HG03571 (cell line): ENCODE measurements around the gene TBL3.

Experiments used
- ATAC-seq: cut with Tn5 transposase; IDR thresholded peaks from one replicate; pipeline ENCODE4 v1.9.1; 2021; ENCODE audit not compliant: unreplicated experiment

Gene TBL3

DNA sequence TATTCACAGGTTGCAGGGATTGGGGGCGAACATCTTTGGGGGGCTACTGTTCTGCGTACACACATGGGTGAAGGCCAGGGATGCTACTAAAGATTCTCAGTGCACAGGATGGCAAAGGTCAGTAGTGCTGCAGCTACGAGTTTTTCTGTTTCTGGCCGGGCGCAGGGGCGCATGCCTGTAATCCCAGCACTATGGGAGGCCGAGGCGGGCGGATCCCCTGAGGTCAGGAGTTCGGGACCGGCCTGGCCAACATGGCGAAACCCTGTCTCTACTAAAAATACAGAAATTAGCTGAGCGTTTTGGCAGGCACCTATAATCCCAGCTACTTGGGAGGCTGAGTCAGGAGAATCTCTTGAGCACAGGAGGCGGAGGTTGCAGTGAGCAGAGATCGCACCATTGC is 41.7 kb downstream of the TBL3 start:
- no peak for ATAC-seq

DNA sequence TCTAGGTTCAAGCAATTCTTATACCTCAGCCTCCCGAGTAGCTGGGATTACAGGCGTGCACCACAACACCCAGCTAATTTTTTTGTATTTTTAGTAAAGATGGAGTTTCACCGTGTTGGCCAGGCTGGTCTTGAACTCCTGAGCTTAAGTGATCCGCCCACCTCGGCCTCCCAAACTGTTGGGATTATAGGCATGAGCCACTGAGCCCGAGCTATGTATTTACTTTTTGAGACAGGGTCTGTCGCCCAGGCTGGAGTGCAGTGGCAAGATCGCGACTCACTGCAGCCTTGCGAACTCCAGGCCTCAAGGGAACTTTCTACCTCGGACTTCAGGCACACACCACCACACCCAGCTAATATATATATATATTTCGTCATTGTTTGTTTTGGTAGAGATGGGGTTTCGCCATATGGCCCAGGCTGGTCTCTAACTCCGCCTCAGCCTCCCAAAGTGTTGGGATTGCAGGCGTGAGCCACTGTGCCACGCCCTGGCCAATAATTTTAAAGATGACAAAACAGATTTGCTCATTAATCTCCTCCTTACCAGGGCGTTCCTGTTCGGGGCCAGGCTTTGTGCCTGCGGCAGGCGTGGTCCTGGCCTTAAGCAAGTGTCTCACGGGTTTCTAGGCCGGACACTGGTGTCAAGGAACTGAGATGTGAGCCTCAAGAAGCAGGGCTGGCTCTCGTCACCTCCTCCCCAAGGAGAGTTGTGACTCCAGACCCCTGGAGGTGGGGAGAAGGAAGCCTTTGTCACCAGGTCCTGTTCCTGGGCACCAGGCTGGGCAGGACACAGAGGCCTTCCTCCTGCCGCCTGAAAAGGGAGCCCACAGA is 43.5 kb downstream of the TBL3 start:
- no peak for ATAC-seq

DNA sequence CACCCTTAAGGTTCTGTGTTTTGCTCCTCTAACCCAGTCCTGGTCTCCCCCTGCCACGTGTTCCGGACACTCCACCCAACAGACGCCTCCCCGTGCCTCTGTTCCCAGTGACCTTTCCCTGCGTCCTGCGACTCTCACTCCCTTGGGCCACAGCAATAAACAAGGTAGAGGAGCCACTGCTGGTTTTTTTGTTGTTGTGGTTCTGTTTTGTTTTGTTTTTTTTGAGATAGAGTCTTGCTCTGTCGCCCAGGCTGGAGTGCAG is 44.0 kb downstream of the TBL3 start:
- no peak for ATAC-seq

DNA sequence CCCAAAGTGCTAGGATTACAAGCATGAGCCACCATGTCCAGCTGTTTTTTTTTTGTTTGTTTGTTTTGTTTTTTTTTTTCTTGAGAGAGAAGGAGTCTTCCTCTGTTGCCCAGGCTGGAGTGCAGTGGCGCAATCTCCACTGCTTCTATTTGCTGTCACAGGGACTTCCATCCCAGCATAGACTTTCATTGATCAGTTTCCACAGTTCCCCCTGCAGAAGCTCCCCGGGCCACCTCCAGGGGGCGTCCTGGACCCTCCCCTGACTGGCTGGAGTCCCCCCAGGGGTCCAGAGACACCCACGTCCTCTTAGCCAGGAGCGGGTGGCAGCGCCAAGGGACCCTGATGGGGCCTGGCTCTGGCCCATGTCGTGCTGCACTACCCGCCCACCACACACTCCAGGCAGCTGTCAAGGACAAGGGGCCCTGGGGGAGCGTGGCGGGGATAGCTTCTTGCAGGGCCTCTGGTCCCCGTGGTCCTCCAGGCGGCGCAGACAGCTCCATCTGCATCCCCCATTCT is 44.6 kb downstream of the TBL3 start:
- ATAC-seq, result no peak

- ATAC-seq, result no peak
These were observed 47.7 kb downstream of the TBL3 start, which contains the start of gene NPW for GRCh38 chr16:2019518-2019920. Gene NPW (plus strand): TSS chr16:2019785.

GRCh38 chr16:2019921-2020831 is 48.3 kb downstream of the TBL3 start:
- ATAC-seq, result no peak

GRCh38 chr16:2022723-2023091 is 50.9 kb downstream of the TBL3 start:
- ATAC-seq, result no peak

GRCh38 chr16:2023092-2024031 is 51.5 kb downstream of the TBL3 start:
- peak; percentile 57 for ATAC-seq

DNA sequence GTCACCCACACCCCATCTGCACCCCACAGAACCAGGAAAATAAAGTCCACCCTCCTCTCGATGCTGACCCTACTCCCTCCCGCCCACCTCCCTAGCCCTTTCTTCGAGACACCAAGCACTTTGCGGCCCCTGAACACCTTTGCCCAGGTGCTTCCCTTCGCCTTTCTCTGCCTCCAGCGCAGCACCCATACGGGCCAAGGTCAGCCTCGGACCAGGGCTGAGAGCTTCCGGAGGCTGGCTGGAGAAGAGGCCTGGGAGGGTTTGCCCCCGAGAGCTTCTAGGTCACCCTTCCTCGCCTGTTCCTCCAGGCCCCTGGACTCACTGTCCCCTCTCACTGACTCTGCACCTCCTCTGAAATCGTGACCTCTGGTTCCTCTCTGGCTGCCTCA is 52.2 kb downstream of the TBL3 start:
- ATAC-seq, result no peak

DNA sequence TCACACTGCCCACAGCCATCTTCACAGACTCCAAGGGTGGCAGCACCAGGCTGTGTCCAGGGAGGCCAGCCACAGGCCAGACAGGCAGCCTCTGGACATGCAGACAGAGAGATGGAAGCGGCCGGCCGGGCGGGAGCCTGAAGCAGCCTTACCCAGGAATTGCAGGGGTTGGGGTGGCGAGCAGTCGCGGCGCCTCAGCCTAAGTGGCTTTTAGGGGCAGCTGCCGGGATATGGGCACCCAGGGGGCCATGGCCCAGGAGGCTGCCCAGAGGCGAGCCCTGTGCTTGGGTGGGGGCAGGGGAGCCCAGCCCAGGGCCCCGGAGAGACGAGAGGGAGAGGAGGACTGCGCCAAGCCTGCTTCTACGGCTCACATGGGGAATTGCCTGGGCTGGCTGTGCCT is 53.4 kb downstream of the TBL3 start:
- ATAC-seq, result no peak

GRCh38 chr16:2025878-2026460 is 54.1 kb downstream of the TBL3 start:
- ATAC-seq, result no peak

DNA sequence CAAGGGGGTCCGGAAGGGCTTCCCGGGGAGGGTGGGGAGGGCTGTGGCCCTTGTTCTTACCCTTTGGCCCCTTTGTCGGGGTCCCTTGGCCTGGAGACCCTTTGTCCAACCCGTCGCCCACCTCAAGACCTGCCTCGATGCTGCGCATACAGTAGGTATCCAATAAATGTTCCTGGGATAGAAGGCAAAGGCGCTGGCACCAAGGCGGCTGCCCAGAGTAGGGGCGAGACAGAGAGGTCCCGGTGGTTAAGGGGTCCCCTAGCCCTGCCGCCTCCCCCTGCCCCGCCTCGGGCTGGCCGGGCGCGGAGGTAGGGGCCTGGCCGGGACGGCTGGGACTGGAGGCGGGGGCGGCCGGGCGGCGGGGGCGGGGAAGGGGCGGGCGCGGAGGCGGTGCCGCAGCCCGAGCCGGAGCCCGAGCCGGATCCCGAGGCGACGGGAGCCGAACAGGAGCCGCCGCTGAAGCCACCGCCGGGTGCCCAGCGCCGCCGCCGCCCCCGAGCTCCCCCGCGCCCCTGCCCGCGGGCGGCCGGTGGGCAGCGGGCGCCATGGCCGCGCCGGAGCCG is 54.7 kb downstream of the TBL3 start, which contains the start of gene NHERF2:
NHERF2 (plus strand) TSS at position 442 of the 563 bp plus-strand sequence; CDS start at position 546, 104 bp downstream.
- no peak for ATAC-seq

DNA sequence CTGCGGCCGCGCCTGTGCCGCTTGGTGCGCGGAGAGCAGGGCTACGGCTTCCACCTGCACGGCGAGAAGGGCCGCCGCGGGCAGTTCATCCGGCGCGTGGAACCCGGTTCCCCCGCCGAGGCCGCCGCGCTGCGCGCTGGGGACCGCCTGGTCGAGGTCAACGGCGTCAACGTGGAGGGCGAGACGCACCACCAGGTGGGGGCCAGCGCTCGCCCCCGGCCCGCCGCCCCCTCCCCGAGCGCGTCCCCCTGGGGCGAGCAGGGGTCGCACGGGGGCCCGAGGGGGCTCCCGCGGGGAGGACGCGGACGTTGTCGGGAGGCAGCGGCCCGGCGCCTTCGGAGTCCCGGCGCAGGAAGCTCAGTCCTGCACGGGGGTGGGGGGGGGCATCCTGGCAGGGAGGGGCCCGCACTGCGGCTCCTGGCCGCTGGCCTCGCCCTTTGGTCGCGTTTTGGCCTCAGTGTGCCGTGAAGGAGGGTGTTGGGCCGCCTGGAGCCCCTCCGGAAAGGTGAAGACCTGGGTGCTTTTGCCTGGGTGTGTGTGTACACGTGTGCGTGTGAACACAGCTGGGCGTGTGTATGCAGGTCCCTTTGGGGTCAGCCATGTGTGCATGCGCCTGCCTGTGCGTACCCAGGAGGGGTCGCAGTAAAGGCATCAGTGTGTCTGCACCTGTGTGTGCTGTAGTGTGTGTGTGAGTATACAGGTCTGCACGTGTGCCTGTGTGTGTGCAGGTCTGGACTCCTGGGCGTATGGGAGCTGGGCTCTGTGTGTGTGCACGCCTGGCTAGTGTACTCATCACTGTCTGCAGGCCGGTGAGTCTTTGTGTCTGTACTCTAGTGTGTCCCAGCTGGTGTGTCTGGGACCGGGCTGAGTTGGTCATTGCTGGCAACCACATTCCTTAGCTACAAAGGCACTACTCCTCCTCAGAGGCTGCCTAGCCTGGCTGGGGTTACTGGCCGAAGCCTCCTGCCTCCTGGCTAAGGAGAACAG is 55.5 kb downstream of the TBL3 start:
- no peak for ATAC-seq

- no peak for ATAC-seq
These were observed 56.3 kb downstream of the TBL3 start for GRCh38 chr16:2028146-2028545.

GRCh38 chr16:2028620-2029220 is 56.9 kb downstream of the TBL3 start:
- ATAC-seq, result no peak

DNA sequence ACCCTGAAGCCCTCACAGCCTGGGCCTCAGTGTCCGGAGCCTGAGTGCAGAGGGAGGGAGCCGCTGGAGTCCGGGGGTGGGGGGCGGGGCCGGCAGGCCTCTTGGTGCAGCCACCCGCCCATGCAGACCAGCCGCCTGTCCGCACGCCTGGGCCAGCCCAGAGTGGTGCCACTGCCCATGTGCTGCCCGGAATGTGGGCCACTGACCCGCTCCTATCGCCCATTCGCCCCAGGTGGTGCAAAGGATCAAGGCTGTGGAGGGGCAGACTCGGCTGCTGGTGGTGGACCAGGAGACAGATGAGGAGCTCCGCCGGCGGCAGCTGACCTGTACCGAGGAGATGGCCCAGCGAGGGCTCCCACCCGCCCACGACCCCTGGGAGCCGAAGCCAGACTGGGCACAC is 57.5 kb downstream of the TBL3 start:
- ATAC-seq, result no peak

DNA sequence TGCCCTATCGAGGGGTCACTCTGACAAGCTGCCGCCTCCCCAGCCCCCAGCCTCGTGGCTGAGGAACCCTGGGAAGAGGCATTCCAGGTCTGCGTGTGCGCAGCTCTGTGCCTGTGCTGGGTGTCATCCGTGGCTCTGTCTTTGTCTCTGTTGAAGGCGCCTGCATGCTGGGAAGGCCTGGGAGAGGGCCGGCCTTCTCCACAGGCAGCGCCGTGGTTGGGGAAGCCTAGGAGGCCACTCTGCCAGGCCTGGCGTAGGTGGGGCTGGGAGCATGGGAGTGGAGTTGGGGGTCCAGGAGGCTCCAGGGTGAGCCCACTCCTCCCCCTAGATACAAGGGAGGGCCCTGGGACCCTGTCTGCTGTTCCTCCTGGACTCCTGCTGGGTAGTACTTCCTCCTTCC is 58.2 kb downstream of the TBL3 start:
- ATAC-seq, result no peak

- ATAC-seq, result no peak
These were observed 59.3 kb downstream of the TBL3 start for GRCh38 chr16:2031081-2031577.
